ENCODE results near the gene MCUB.
A peak's percentile ranks its signal among the peaks of the same experiment; 100 is the strongest.

The MCUB gene

GRCh38 chr4:109682875-109683274 is 122.8 kb downstream of the MCUB start:
- DNase-seq (ENCODE audit: low spot score) = no peak

DNA sequence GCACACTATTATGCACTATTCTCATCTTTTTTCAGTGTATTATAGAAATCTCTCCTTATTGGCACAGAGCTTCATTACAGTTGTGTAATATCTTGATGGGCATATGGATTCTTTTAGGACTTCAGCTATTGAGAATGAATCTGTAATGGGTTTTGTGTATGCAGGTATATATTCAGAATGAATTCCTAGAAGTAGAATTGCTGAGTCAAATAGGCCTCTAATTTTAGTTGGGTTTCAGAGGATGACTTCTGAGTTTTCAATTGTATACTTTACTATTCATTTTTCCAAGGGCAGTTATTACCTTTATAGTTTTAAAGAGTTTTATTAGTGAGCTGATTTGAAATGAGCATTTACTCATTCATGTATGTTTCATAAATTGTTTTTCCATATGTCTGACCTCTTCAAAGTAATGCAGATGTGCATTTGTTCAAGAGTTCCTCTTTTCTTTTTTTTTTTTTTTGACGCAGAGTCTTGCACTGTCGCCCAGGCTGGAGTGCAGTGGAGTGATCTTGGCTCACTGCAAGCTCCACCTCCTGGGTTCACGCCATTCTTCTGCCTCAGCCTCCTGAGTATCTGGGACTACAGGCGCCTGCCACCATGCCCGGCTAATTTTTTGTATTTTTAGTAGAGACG is 123.7 kb downstream of the MCUB start:
- no peak for DNase-seq (ENCODE audit: low spot score)

GRCh38 chr4:109684727-109685126 is 124.7 kb downstream of the MCUB start:
- DNase-seq (ENCODE audit: low spot score) = no peak

- no peak for DNase-seq (ENCODE audit: low spot score)
Observed at GRCh38 chr4:109690690-109691410, 130.8 kb downstream of the MCUB start.

DNA sequence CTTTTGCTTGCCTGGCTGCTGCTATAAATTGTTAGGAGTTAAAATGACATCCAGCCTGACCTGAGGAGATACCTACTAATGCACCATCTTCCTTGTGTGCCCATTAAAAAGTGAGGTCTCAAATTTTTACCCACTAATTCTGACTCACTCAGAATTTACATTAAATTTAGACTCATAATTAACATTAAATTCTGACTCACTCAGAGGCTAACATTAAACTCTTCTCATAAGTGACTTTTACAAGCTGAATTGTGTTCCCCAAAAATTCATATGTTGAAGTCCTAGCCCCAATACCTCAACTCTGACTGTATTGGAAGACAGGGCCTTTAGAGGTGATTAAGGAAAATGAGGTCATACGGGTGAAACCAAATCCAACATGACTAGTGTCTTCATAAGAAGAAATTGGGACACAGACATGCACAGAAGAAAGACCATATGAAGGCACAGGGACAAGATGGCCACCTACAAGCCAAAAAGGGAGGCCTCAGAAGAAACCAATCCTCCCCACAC is 131.4 kb downstream of the MCUB start:
- no peak for DNase-seq (ENCODE audit: low spot score)

DNA sequence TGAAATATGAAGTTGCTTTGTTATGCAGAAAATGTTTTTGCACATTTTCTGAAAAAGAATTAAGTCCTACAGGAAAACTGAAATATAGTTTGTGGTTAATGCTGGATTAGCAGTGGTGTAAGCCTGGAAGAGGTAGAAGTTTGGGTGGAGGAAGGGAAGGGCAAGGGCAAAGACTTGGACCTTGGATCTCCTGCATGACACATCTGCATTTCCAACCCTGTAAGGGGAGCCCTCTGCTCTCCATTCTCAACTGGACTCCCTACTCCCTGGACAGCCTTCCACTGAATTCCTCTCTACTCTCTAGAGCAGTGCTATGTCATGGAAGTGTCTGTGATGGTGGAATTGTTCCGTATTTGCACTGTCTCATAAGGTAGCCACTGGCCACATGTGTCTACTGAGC is 138.6 kb downstream of the MCUB start:
- DNase-seq (ENCODE audit: low spot score) = no peak

DNA sequence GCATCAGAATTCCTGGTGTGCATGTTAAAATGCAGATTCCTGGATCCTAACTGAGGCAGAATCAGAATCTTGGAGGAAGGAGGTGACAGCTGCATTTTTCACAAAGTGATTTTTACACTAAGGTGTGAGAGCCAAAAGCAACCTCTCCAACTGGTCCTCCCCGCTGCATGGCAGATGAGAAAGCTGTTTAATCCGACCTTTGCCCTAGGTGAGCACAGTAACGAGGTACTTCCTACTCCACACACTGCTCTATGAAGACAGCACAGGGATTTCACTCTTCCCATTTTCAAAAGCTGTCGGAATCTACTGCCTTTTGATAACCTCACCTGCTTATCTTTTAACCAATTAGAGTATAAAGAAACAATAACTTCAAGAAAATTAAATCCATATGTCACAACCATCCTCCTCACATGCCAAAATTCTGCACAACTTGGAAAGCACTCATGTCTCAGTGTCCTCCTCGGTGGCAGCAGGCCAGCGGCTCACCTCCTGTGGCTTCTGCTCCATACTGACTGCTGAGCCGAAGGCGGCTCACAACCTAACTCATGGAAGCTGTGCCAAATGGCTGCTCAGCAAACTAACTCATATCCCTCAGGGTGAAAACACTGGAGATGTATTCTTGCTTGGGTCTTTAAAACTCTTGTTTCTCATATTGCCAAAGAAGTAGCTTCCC is 139.6 kb downstream of the MCUB start:
- no peak for DNase-seq (ENCODE audit: low spot score)

- DNase-seq (ENCODE audit: low spot score) = no peak
Observed at GRCh38 chr4:109701566-109702410, 141.7 kb downstream of the MCUB start.

GRCh38 chr4:109702950-109703663 is 143.1 kb downstream of the MCUB start, which contains the start of gene CASP6:
Gene CASP6, minus strand, starts transcription at chr4:109703445. Its CDS starts 50 bp downstream, at chr4:109703395.
- DNase-seq (ENCODE audit: low spot score) = peak; percentile 70

DNA sequence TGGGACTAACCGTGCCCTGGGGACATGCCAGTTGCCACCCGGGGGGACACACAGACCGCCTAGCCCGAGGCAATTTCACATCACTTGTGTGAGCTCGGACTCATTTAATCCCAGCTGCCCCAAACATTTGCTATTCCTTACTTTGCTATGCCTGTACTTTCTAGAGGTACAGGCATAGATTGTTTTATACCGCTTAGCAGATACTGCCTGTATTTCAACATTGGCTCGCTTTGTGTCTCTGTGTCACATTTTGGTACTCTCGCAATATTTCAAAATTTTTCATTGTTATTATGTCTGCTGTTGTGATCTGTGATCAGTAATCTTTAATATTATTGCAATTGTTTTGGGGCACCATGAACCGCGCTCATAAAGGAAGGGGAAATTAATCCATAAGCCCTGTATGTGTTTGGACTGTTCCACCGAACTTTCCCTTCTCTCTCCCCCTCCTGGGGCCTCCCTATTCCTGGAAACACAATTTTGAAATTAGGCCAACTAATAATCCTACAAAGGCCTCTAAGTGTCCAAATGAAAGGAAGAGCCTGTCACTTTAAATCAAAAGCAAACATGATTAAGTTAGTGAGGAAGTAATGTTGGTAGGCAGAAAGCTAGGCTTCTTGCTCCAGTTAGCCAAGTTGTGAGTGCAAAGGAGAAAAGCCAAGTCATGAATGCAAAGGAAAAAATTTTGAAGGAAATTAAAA is 143.8 kb downstream of the MCUB start:
- peak; percentile 10 for DNase-seq (ENCODE audit: low spot score)

- DNase-seq (ENCODE audit: low spot score) = no peak
Observed at GRCh38 chr4:109708435-109708834, 148.4 kb downstream of the MCUB start.

GRCh38 chr4:109708990-109709389 is 148.9 kb downstream of the MCUB start:
- DNase-seq (ENCODE audit: low spot score) = no peak

DNA sequence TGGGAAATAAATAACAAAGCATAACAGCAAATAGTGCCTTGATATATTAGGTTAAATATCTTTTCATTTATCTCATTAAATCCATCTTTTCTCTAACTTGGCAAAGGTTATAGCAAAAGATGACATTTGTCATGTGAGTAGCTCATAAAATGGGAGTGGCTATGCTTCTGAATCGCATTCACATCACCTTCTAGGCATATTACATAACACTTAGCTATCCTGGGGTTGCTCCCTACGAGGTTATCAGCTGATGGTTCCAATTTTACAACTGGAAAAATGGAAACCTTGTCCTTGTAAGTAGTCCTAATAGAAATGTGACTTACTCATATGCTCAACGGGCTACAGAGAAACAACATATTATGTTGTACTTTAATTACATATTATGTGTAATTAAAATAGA is 153.5 kb downstream of the MCUB start:
- DNase-seq (ENCODE audit: low spot score) = no peak

DNA sequence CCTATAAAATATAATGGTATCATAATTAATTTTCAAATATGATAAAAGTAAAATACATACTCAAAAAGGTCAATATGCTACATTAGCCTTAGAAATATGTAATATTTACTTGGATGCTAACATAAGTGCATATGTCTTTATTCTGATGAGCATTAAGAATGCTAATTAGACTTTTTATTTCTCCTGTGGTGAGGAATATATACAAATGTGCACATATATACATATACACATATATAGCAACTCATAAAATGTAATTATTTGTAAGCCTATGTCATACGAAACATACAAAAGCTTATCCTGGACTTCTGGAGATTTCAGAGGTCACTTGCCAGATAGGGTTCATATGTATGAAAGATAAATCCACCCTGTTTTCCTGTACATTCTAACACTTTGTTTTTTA is 158.7 kb downstream of the MCUB start:
- DNase-seq (ENCODE audit: low spot score) = no peak

- no peak for DNase-seq (ENCODE audit: low spot score)
Observed at GRCh38 chr4:109719604-109720003, 159.6 kb downstream of the MCUB start.

- DNase-seq (ENCODE audit: low spot score) = no peak
Observed at GRCh38 chr4:109721033-109721432, 161.0 kb downstream of the MCUB start.

DNA sequence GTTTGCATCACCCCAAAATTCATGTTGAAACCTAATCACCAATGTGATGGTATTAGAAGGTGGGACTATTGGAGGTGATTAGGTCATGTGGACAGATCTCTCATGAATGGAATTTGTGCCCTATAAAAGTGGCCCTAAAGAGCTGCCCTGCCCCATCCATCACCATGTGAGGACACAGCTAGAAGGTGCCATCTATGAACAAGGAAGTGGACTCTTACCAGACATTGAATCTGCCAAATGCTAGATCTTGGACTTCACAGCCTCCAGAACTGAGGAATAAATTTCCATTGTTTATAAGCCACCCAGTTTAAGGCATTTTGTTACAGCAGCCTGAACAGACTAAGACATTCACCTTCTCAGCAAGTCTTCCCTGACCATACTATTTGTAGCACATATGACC is 162.3 kb downstream of the MCUB start:
- DNase-seq (ENCODE audit: low spot score) = no peak

GRCh38 chr4:109723110-109723509 is 163.1 kb downstream of the MCUB start:
- DNase-seq (ENCODE audit: low spot score) = no peak

- no peak for DNase-seq (ENCODE audit: low spot score)
Observed at GRCh38 chr4:109728385-109728784, 168.3 kb downstream of the MCUB start.

DNA sequence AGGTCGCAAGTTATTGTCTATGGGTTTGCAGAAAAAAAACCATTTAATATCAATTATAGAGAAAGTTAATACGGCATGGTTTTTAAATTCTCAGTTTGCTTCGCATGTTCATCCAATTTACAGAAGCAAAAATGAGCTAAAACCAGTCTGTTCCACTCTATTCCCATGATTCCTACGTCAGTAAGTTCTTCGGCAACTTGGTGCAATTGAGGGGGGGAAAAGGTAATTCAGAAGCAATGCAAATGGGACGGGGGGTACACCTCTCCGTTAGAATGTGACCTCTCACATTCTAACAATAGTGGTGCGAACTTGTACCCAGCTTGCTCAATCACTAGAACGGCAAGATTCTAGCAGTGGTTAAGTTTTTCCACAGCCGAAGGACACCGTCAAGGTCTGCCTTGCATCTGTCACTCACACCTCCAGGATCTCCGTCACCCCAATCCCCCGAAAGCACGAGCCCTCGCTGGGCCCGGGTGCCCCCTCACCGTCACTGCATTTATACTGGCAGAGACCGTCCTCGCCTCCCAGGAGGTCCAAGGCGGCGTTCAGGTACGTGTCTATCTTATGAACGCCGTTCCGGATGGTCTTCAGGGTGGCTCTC is 169.2 kb downstream of the MCUB start:
- DNase-seq (ENCODE audit: low spot score) = peak; percentile 14
